ENCODE data around the gene TAF4.
"Not testable (repeated sequence)": the region's sequence is repeated elsewhere in the genome, so short reads cannot be mapped to it uniquely, and the experiment has no call there.

The TAF4 gene

GRCh38 chr20:61976644-61977418 lies 88.8 kb downstream of the TAF4 start:
- no peak for DNase-seq

DNA sequence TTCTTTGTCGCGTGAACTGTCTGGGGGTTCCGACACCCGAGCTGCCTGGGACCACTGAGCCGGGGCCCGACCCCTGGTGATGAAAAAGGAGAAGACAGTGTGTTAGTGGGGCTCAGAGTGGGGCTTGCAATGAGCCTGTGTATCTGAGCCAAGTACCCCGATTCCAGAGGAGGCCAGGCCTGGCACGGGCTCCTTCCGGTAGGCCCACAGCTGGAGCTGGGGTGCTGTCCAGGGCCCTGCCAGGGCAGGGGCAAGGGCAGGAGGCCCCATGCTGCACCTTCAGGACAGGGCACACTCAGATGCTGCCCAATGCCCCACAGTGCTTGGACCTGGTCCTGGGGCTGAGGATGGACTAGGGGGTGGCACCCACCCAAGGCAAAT lies 89.4 kb downstream of the TAF4 start:
- DNase-seq = no peak

DNA sequence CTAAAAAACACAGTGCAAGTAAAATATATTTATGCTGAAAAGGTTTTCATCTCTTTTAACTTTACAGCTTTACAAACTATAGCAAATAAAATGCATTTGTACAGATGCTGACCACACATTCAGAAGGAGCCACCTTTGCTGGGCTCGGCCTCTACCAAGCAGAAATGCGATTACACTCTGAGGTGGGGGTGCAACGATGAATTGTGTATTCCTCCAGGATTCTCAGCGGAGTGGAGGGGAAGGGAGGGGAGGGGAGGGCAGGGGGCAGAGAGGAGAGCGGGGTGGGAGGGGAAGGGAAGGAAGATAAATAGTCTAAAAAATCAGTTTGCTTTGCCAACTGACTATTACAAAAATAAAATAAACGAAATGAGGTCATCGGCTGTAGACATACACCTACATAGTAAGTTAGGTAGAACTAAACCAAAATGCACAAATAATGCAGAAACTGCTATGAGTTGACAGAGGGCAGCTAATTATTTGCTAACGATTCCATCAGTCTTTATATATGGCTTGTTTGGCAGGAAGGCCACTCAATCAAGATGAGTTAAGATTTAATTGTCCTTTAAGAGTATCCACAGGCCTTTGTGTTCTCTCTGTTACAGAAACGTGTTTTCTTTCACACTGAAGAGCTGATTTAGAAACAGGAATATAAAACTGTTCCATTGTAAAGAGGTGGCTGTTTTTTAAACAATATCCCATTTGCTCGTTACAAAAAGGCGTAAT lies 90.1 kb downstream of the TAF4 start:
- no peak for DNase-seq

DNA sequence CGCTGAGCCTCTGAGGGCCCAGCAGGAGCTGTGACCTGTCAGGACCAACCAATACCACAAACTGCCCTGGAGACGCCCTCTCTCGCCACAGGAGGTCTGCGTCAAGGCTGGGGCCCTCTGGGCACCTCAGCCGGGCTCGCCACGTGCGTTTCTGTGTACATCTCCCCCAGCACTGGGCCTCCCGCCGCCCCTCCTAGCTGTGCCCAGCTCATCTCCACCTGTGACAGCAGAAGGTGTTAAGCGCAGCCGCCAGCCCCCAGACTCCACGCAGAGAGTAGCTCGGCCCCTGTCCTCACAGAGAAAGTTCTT lies 91.4 kb downstream of the TAF4 start:
- DNase-seq = no peak

GRCh38 chr20:61973515-61974356 lies 91.9 kb downstream of the TAF4 start:
- no peak for DNase-seq

DNA sequence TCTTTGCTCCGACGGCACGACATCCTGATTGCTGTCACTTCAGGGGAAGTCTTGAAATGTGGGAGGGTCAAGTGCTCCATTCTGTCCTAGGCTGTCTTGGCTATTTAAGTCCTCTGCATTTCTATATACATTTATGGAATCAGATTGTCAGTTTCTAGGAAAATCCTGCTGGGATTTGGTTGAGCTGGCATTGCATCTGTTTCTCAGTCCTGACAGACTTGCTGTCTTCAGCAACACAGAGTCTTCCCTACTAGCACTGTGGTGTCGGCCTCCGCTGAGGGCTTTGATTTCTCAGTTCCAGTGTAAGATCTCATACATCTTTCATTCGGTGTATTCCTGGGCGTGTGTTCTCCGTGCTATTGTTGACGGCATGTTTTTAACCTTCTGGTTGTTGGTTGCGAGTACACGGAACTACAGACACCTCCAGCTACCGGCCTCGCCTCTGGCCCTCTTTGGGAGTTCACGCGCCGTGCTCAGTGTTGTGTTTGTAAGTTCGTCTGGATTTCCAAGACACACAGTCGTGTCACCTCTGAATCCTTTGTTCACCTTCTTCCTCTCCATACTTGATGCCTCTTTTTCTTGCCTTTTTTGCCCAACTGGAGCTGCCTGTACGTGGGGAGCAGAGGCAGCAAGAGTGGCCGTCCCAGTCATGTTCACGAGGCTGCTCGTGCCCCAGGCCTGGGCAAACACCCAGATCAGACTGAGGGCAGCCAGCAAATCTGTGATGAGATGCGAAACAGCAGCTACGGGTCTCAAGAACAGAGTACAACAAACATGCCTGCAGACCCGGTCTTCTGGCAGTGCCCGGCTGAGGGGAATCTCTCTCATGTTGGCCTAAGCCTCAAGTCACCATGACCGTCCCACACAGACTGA lies 92.8 kb downstream of the TAF4 start:
- DNase-seq = no peak

DNA sequence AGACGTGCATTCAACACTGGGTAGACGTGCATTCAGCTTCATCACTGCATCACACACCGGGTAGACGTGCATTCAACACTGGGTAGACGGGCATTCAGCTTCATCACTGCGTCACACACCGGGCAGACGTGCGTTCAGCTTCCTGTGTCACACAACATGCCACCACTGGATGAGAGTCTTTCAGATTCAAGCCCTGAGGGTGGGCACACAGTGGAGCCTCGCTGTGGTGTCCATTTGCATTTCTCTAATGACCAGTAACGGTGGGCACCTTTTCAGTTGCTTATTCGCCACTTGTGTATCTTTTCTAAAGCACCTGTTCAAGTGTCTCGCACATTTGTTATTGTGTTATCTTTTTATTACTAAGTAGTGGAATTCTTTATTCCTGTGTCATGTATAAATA lies 94.1 kb downstream of the TAF4 start:
- DNase-seq = not testable (repeated sequence)

GRCh38 chr20:61970357-61970756 lies 95.3 kb downstream of the TAF4 start:
- no peak for DNase-seq

DNA sequence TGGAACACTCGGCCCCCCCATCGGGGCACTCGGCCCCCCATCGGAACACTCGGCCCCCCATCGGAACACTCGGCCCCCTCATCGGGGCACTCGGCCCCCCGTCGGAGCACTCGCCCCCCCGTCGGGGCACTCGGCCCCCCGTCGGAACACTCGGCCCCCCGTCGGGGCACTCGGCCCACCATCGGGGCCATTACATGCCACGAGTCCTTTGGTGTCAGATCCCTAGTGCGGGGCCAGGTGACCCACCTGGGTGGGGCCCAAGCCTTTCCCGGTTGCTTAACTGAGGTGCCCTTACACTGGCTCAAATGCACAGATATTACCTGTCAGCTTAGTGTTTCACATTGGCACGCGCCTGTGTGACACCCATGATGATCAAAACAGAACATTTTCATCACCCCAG lies 95.9 kb downstream of the TAF4 start:
- DNase-seq = no peak

DNA sequence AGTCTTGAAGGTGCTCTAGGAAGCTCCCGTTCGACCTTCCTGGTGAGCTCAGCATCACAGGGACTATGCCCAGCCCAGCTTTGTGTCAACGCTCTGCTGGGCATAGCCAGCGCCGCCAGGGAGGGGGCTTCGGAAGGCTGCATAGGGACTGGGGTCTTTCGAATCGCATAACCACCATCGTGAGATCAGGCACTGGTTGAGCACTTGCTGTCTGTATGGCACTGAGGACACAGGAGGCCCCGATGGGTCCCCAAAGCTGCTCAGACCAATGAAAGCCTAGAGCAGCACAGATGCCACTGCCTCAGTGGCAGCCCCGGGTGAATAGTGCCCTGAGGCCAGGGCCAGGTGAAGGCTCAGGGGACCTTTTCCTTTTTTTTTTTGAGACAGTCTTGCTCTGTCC lies 96.7 kb downstream of the TAF4 start:
- DNase-seq = no peak

GRCh38 chr20:61968036-61968810 lies 97.5 kb downstream of the TAF4 start:
- DNase-seq = no peak

DNA sequence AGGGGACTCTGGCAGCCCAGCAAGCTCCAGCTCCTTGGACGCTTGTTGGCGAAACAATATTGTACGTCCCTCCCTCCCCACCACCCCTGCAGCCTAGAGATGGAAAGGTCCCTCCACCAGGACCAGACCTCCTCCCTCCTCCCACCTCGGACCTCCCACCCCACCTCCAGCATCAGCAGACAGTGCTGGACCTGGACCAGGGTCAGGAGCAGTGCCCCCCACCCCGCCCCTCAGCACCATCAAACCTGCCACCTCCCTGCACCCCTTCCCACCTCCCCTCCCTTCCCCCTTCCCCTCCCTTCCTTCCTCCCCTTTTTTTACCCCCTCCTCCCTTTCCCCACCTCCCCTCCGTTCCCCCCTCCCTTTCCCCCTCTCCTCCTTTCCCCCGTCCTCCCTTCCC lies 98.4 kb downstream of the TAF4 start:
- DNase-seq = no peak

- DNase-seq = no peak
Measured at GRCh38 chr20:61966492-61967244, 99.0 kb downstream of the TAF4 start.

- DNase-seq = peak; percentile 5
Measured at GRCh38 chr20:61965606-61966491, 99.8 kb downstream of the TAF4 start.

- no peak for DNase-seq
Measured at GRCh38 chr20:61964675-61965605, 100.7 kb downstream of the TAF4 start.

- no peak for DNase-seq
Measured at GRCh38 chr20:61963885-61964674, 101.6 kb downstream of the TAF4 start.

DNA sequence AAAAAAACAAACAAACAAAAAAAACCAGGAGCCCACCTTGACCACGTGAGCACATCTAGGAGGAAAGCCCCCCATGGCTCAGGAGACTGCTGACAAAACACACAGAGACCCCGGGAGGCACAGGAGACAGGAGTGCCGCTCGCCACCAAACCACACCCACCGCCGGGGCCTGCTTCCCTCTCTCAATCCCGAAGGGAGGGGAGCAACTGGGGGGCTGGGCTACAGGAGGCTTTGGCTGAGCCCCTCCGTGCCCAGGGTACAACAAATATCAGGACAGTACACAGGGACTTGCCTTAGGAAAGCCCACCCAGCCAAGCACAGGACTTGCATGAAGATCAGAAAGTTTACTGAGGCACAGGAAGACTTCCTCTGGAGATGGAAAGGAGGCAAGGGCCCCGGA lies 102.5 kb downstream of the TAF4 start:
- DNase-seq = no peak

- DNase-seq = no peak
Measured at GRCh38 chr20:61960836-61961235, 104.8 kb downstream of the TAF4 start.
